WTC11 (cell line): ENCODE results near the gene ATP6V0B.

Source experiments
- CTCF ChIP-seq: fragments of 200-600 bp; IDR thresholded peaks from 2 replicates; pipeline ENCODE4 v1.8.0; 2022; ENCODE audit warnings: antibody characterized with exemption
- FOXP4 ChIP-seq: sonication (generic); formaldehyde crosslinking; IDR thresholded peaks from 2 replicates; pipeline ENCODE4 v1.8.0; 2022; ENCODE audit warnings: mild to moderate bottlenecking, missing genetic modification reagents
- HMGXB4 ChIP-seq: sonication (generic); formaldehyde crosslinking; IDR thresholded peaks from 2 replicates; pipeline ENCODE4 v1.8.1; 2023; ENCODE audit warnings: mild to moderate bottlenecking, moderate library complexity, missing genetic modification reagents
- PRDM15 ChIP-seq: sonication (generic); formaldehyde crosslinking; IDR thresholded peaks from 2 replicates; pipeline ENCODE4 v1.8.0; 2022; ENCODE audit warnings: missing genetic modification reagents
- TCF7 ChIP-seq: sonication (generic); formaldehyde crosslinking; IDR thresholded peaks from 2 replicates; pipeline ENCODE4 v1.8.0; 2022; ENCODE audit warnings: mild to moderate bottlenecking, low read depth, missing genetic modification reagents, moderate library complexity
- USF1 ChIP-seq: sonication (generic); formaldehyde crosslinking; IDR thresholded peaks from 2 replicates; pipeline ENCODE4 v1.8.0; 2022; ENCODE audit warnings: mild to moderate bottlenecking, missing genetic modification reagents
- ZNF232 ChIP-seq: sonication (generic); formaldehyde crosslinking; IDR thresholded peaks from 2 replicates; pipeline ENCODE4 v1.8.0; 2022; ENCODE audit warnings: mild to moderate bottlenecking, missing genetic modification reagents

GRCh38 chr1:44000122-44000665 is 25.4 kb downstream of the ATP6V0B start:
- TF ChIP-seq HMGXB4 (no peak), TCF7 (CRISPR knock-in tag) (no peak), PRDM15 (CRISPR knock-in tag) (no peak), FOXP4 (CRISPR knock-in tag) (no peak), USF1 (CRISPR knock-in tag) (no peak), CTCF (no peak), ZNF232 (no peak)
